Stimulated activated CD8-positive, alpha-beta memory T cell treated with anti-CD3 and anti-CD28 coated beads, Interleukin-7, amount 100 ng/mL, for 48 hours (primary cell): Measurements from ENCODE around the gene SLC22A17.

Source experiments
- DNase-seq, 2 donors: peaks; one replicate each; pipeline ENCODE4 v3.0.0-alpha.2; 2020; ENCODE audit warnings: low read depth in 1 of 2; ENCODE audit errors: extremely low read depth in 1 of 2

Gene SLC22A17

GRCh38 chr14:23364164-23365035 lies 11.7 kb upstream of the SLC22A17 start:
- DNase-seq, result no peak

GRCh38 chr14:23362200-23362599 lies 9.5 kb upstream of the SLC22A17 start:
- no peak for DNase-seq

- DNase-seq, result no peak
These were observed 9.1 kb upstream of the SLC22A17 start for GRCh38 chr14:23361763-23362162.

GRCh38 chr14:23361320-23361719 lies 8.6 kb upstream of the SLC22A17 start:
- DNase-seq, result no peak

- DNase-seq, result no peak
These were observed 7.8 kb upstream of the SLC22A17 start for GRCh38 chr14:23360496-23360895.

- no peak for DNase-seq
These were observed 7.2 kb upstream of the SLC22A17 start for GRCh38 chr14:23359722-23360447.

GRCh38 chr14:23359167-23359626 lies 6.5 kb upstream of the SLC22A17 start:
- DNase-seq, result no peak

GRCh38 chr14:23358553-23359166 lies 6.0 kb upstream of the SLC22A17 start:
- DNase-seq, result no peak

- no peak for DNase-seq
These were observed 5.4 kb upstream of the SLC22A17 start for GRCh38 chr14:23358042-23358441.

- no peak for DNase-seq
These were observed 4.6 kb upstream of the SLC22A17 start for GRCh38 chr14:23357261-23357660.

GRCh38 chr14:23356662-23357061 lies 4.0 kb upstream of the SLC22A17 start:
- no peak for DNase-seq

- DNase-seq, result no peak
These were observed 3.3 kb upstream of the SLC22A17 start for GRCh38 chr14:23355871-23356435.

- DNase-seq, result no peak
These were observed 2.3 kb upstream of the SLC22A17 start for GRCh38 chr14:23354990-23355389.

- DNase-seq, result no peak
These were observed 720 bp upstream of the SLC22A17 start for GRCh38 chr14:23353433-23353780.

GRCh38 chr14:23351681-23352505 lies 794 bp downstream of the SLC22A17 start:
- DNase-seq, result no peak

- DNase-seq, result no peak
These were observed 3.4 kb downstream of the SLC22A17 start for GRCh38 chr14:23349156-23349845.

GRCh38 chr14:23348297-23348655 lies 4.4 kb downstream of the SLC22A17 start:
- DNase-seq, result no peak

GRCh38 chr14:23347406-23348296 lies 5.0 kb downstream of the SLC22A17 start:
- no peak for DNase-seq
